ENCODE data around the gene C19orf38.
"Not testable (repeated sequence)": the region's sequence is repeated elsewhere in the genome, so short reads cannot be mapped to it uniquely, and the experiment has no call there.

C19orf38 gene

GRCh38 chr19:10877608-10878007 lies 29.4 kb downstream of the C19orf38 start:
- not testable (repeated sequence) for DNase-seq

GRCh38 chr19:10878253-10878652 lies 30.0 kb downstream of the C19orf38 start:
- no peak for DNase-seq

GRCh38 chr19:10881403-10882107 lies 33.3 kb downstream of the C19orf38 start:
- no peak for DNase-seq

GRCh38 chr19:10882108-10882457 lies 33.9 kb downstream of the C19orf38 start:
- DNase-seq, result no peak

- DNase-seq, result no peak
Observed at GRCh38 chr19:10884274-10884673, 36.1 kb downstream of the C19orf38 start.

GRCh38 chr19:10885201-10886169 lies 37.3 kb downstream of the C19orf38 start:
- DNase-seq, result no peak

- no peak for DNase-seq
Observed at GRCh38 chr19:10887616-10888367, 39.6 kb downstream of the C19orf38 start.

GRCh38 chr19:10888421-10888866 lies 40.2 kb downstream of the C19orf38 start:
- no peak for DNase-seq

- no peak for DNase-seq
Observed at GRCh38 chr19:10889880-10890279, 41.7 kb downstream of the C19orf38 start.

- DNase-seq, result no peak
Observed at GRCh38 chr19:10891405-10892086, 43.3 kb downstream of the C19orf38 start.

GRCh38 chr19:10892256-10892655 lies 44.0 kb downstream of the C19orf38 start:
- DNase-seq, result no peak

GRCh38 chr19:10894911-10895213 lies 46.6 kb downstream of the C19orf38 start:
- DNase-seq, result no peak

- DNase-seq, result no peak
Observed at GRCh38 chr19:10895363-10895762, 47.1 kb downstream of the C19orf38 start.

GRCh38 chr19:10895920-10896319 lies 47.7 kb downstream of the C19orf38 start:
- DNase-seq, result no peak

GRCh38 chr19:10896851-10897526 lies 48.8 kb downstream of the C19orf38 start:
- DNase-seq, result no peak

- no peak for DNase-seq
Observed at GRCh38 chr19:10898633-10899032, 50.4 kb downstream of the C19orf38 start.

- no peak for DNase-seq
Observed at GRCh38 chr19:10899151-10899653, 51.0 kb downstream of the C19orf38 start.

- no peak for DNase-seq
Observed at GRCh38 chr19:10907925-10908324, 59.7 kb downstream of the C19orf38 start.

- no peak for DNase-seq
Observed at GRCh38 chr19:10908380-10908960, 60.3 kb downstream of the C19orf38 start.

- no peak for DNase-seq
Observed at GRCh38 chr19:10911579-10912363, 63.6 kb downstream of the C19orf38 start.

GRCh38 chr19:10912619-10913018 lies 64.4 kb downstream of the C19orf38 start:
- DNase-seq, result no peak

All from central memory CD4-positive, alpha-beta T cell (primary cell).